A549 treated with ZK216348 at 1 μM for 4 hours (cell line): ENCODE data around the gene SCYGR1. TPM values are rescaled to one million over a fixed set of nuclear protein-coding genes. Genes with fewer than 3 reads are reported as not detected.

ENCODE experiments used
- total RNA-seq: library from RNA; stranded (reverse); fragments of 200-300 nt; extraction: Qiagen RNA extraction; gene quantifications from 5 replicates; pipeline ENCODE4 v1.2.3, GENCODE V29; 2022; ENCODE audit warnings: low read depth

The SCYGR1 gene
- not detected in 5 replicates for total RNA-seq

GRCh38 chr2:227387583-227387982 lies at the start of gene SCYGR1:
SCYGR1 (minus strand) TSS chr2:227387949; CDS start chr2:227387949, 0 bp downstream.

GRCh38 chr2:227379095-227379494 lies 8.7 kb downstream of the SCYGR1 start, which contains the start of gene TM4SF20:
TM4SF20 (minus strand) TSS chr2:227379306; CDS start chr2:227379268, 38 bp downstream.

Other genes with a start within 250 kb of the SCYGR1 start
- 1.1 to 3.1 TPM (median 1.5 TPM) in 5 replicates for gene COL4A4, start 223.7 kb downstream of the SCYGR1 start, total RNA-seq
- 0.28 to 1.3 TPM (median 0.82 TPM) in 5 replicates for gene COL4A3, start 223.3 kb downstream of the SCYGR1 start, total RNA-seq
- gene MFF, start 62.7 kb downstream of the SCYGR1 start, total RNA-seq, result 97.8 to 143 TPM (median 107 TPM) in 5 replicates
- gene TM4SF20, start 8.6 kb downstream of the SCYGR1 start, total RNA-seq, result 5.9 to 9.9 TPM (median 8.4 TPM) in 5 replicates
- gene AGFG1, start 84.2 kb upstream of the SCYGR1 start, total RNA-seq, result 101 to 140 TPM (median 120 TPM) in 5 replicates
- not detected in 5 replicates for gene SCYGR2, start 210.9 kb upstream of the SCYGR1 start, total RNA-seq
- not detected in 5 replicates for gene SCYGR3, start 226.9 kb upstream of the SCYGR1 start, total RNA-seq
- gene SCYGR4, start 229.5 kb upstream of the SCYGR1 start, total RNA-seq, result not detected in 5 replicates